KMS-11 (cell line): ENCODE results near the gene TEF.
"Not testable (repeated sequence)": the region's sequence is repeated elsewhere in the genome, so short reads cannot be mapped to it uniquely, and the experiment has no call there.

Source experiments
- H2AFZ ChIP-seq: fragments of 200-600 bp; sonication (generic); 2 replicates; pipeline ENCODE4 v1.6.1; 2016; ENCODE audit warnings: antibody characterized with exemption, mixed run types, low read depth
- H3K27ac ChIP-seq: fragments of 200-600 bp; sonication (generic); 2 replicates; pipeline ENCODE4 v1.6.1; 2016; ENCODE audit warnings: mild to moderate bottlenecking, mixed run types
- H3K27me3 ChIP-seq: fragments of 200-600 bp; sonication (generic); 2 replicates; pipeline ENCODE4 v1.6.1; 2017; ENCODE audit warnings: mild to moderate bottlenecking, low read depth, mixed run types, moderate library complexity; ENCODE audit not compliant: insufficient read depth
- H3K36me3 ChIP-seq: fragments of 200-600 bp; sonication (generic); 2 replicates; pipeline ENCODE4 v1.6.1; 2017; ENCODE audit warnings: mild to moderate bottlenecking, mixed run types; ENCODE audit not compliant: insufficient read depth
- H3K4me1 ChIP-seq: fragments of 200-600 bp; sonication (generic); 2 replicates; pipeline ENCODE4 v1.6.1; 2016; ENCODE audit warnings: mild to moderate bottlenecking, low read depth, mixed run types; ENCODE audit not compliant: poor library complexity, severe bottlenecking
- H3K4me2 ChIP-seq: fragments of 200-600 bp; sonication (generic); 2 replicates; pipeline ENCODE4 v1.7.0; 2016; ENCODE audit warnings: mild to moderate bottlenecking, mixed run types
- H3K4me3 ChIP-seq: fragments of 200-600 bp; sonication (generic); IDR thresholded peaks from 2 replicates; pipeline ENCODE4 v1.6.1; 2017; ENCODE audit warnings: low read depth, low read length, mixed read lengths; ENCODE audit not compliant: insufficient read depth
- H3K79me2 ChIP-seq: fragments of 200-600 bp; sonication (generic); 2 replicates; pipeline ENCODE4 v1.6.1; 2016; ENCODE audit warnings: low read depth, mixed run types; ENCODE audit not compliant: insufficient read depth
- H3K9ac ChIP-seq: fragments of 200-600 bp; sonication (generic); 2 replicates; pipeline ENCODE4 v1.6.1; 2016; ENCODE audit warnings: mild to moderate bottlenecking, mixed run types
- H4K20me1 ChIP-seq: fragments of 200-600 bp; sonication (generic); 2 replicates; pipeline ENCODE4 v1.6.1; 2016; ENCODE audit warnings: mild to moderate bottlenecking, mixed run types; ENCODE audit not compliant: insufficient read depth
- CTCF ChIP-seq: fragments of 200-600 bp; sonication (generic); conservative IDR thresholded peaks from 2 replicates; pipeline ENCODE4 v1.6.1; 2017; ENCODE audit warnings: low read depth, mild to moderate bottlenecking, antibody characterized with exemption, low read length, moderate library complexity, mixed read lengths

Gene TEF

GRCh38 chr22:41437198-41437597 lies 55.5 kb downstream of the TEF start:
- Histone ChIP-seq H4K20me1 (no peaks in the 10 kb centered on the region; the same call in 1 of the 2 replicates), H3K4me3 (no peak overlapping the region), H3K27ac (no peak overlapping the region), H3K36me3 (no peaks in the 10 kb centered on the region; the same call in 1 of the 2 replicates), H3K4me2 (no peak overlapping the region), H2AFZ (no peak overlapping the region), H3K4me1 (peaks cover 33% of the 10 kb centered on the region), H3K79me2 (peaks cover 61% of the 10 kb centered on the region), H3K9ac (no peak overlapping the region), H3K27me3 (no peaks in the 10 kb centered on the region)
- TF ChIP-seq CTCF, result no peak

GRCh38 chr22:41440511-41440910 lies 58.8 kb downstream of the TEF start:
- H3K27me3 ChIP-seq, H2AFZ ChIP-seq, H3K27ac ChIP-seq, H3K4me3 ChIP-seq, H4K20me1 ChIP-seq, H3K36me3 ChIP-seq, H3K4me2 ChIP-seq, H3K9ac ChIP-seq: not testable (repeated sequence)
- H3K4me1 ChIP-seq, result peaks cover 51% of the 10 kb centered on the region
- peaks cover 89% of the 10 kb centered on the region for H3K79me2 ChIP-seq

- Histone ChIP-seq H4K20me1 (no peaks in the 10 kb centered on the region; the same call in 1 of the 2 replicates), H3K4me2 (peak overlapping the region; percentile 3; the same call in 1 of the 2 replicates), H2AFZ (no peak overlapping the region), H3K36me3 (no peaks in the 10 kb centered on the region), H3K27me3 (no peaks in the 10 kb centered on the region), H3K4me3 (no peak overlapping the region), H3K9ac (no peak overlapping the region), H3K4me1 (peaks cover 51% of the 10 kb centered on the region), H3K79me2 (peaks cover 91% of the 10 kb centered on the region), H3K27ac (peak overlapping the region; percentile 12; the same call in 1 of the 2 replicates)
- no peak for TF ChIP-seq CTCF
These were observed 60.6 kb downstream of the TEF start for GRCh38 chr22:41442240-41442792.

- Histone ChIP-seq H3K27me3 (no peaks in the 10 kb centered on the region), H3K4me3 (peak overlapping the region; percentile 44), H3K4me2 (peak overlapping the region; percentile 90), H3K79me2 (peaks cover 78% of the 10 kb centered on the region), H4K20me1 (no peaks in the 10 kb centered on the region; the same call in 1 of the 2 replicates), H3K27ac (peak overlapping the region; percentile 97), H3K9ac (peak overlapping the region; percentile 99), H3K36me3 (no peaks in the 10 kb centered on the region), H2AFZ (no peak overlapping the region), H3K4me1 (peaks cover 48% of the 10 kb centered on the region)
- TF ChIP-seq CTCF, result no peak
These were observed 62.8 kb downstream of the TEF start for GRCh38 chr22:41444360-41445128.
